ENCODE results near the gene PHETA2. TPM values are rescaled to one million over a fixed set of nuclear protein-coding genes. Genes with fewer than 3 reads are reported as not detected.

Gene PHETA2
- polyA plus RNA-seq, 6 donors from 2014 or later: 0.43 to 2.1 (median 0.67) TPM

Other genes with a start within 250 kb of the PHETA2 start
- gene SREBF2, start 241.1 kb upstream of the PHETA2 start, polyA plus RNA-seq (ENCODE audit: low read depth in 6 of 6): 10 to 100 TPM; 30.1 to 52.8 (median 40.7) TPM
- gene SHISA8, start 159.2 kb upstream of the PHETA2 start, polyA plus RNA-seq (ENCODE audit: low read depth in 6 of 6): 1 to 10 TPM in 1 of 6 donors, under 1 TPM in 5; 0.28 to 1.7 (median 0.67) TPM
- 100 to 1,000 TPM in 1 of 6 donors, 10 to 100 TPM in 5; 65.3 to 104 (median 84.2) TPM for gene TNFRSF13C, start 147.4 kb upstream of the PHETA2 start, polyA plus RNA-seq (ENCODE audit: low read depth in 6 of 6)
- gene CENPM, start 127.1 kb upstream of the PHETA2 start, polyA plus RNA-seq (ENCODE audit: low read depth in 6 of 6): 10 to 100 TPM; 41.2 to 70.9 (median 53.0) TPM
- gene SEPTIN3, start 104.8 kb upstream of the PHETA2 start, polyA plus RNA-seq (ENCODE audit: low read depth in 6 of 6): not detected
- gene WBP2NL, start 75.5 kb upstream of the PHETA2 start, polyA plus RNA-seq (ENCODE audit: low read depth in 6 of 6): 1 to 10 TPM in 4 of 6 donors, under 1 TPM in 2; 0.63 to 3.0 (median 1.2) TPM
- gene NAGA, start 3.4 kb upstream of the PHETA2 start, polyA plus RNA-seq (ENCODE audit: low read depth in 6 of 6): 10 to 100 TPM; 10.5 to 13.9 (median 11.3) TPM
- 100 to 1,000 TPM; 182 to 363 (median 235) TPM for gene SMDT1, start 5.5 kb downstream of the PHETA2 start, polyA plus RNA-seq (ENCODE audit: low read depth in 6 of 6)
- 100 to 1,000 TPM in 3 of 6 donors, 10 to 100 TPM in 3; 96.8 to 110 (median 104) TPM for gene NDUFA6, start 16.5 kb downstream of the PHETA2 start, polyA plus RNA-seq (ENCODE audit: low read depth in 6 of 6)
- under 1 TPM in 2 of 6 donors, not detected in 4; 0.14 to 0.61 TPM for gene CYP2D6, start 56.6 kb downstream of the PHETA2 start, polyA plus RNA-seq (ENCODE audit: low read depth in 6 of 6)
- 1 to 10 TPM in 5 of 6 donors, not detected in 1; 1.7 to 4.5 (median 2.3) TPM for gene TCF20, start 196.4 kb downstream of the PHETA2 start, polyA plus RNA-seq (ENCODE audit: low read depth in 6 of 6)